A549 (cell line): ENCODE measurements around the gene ENTPD2. TPM values are rescaled to one million over a fixed set of nuclear protein-coding genes. Genes with fewer than 3 reads are reported as not detected.

ENCODE experiments used
- ATAC-seq, 2 experiments: fragments of 200-7000 bp in 1 of 2; fragments of >200 bp in 1 of 2; cut with Nextera tagmentation in 1 of 2; cut with Tn5 transposase in 1 of 2; 3 replicates each; pipeline versions ENCODE4 v1.8.0 to v1.9.1; 2018 to 2020; ENCODE audit warnings: mild to moderate bottlenecking in 1 of 2, moderate library complexity in 1 of 2
- CTCF ChIA-PET: fragments of 300-600 bp; sonication (Branson Sonifier 250); formaldehyde crosslinking; extraction: SDS; loops from one replicate; lab custom pipeline; 2021; ENCODE audit warnings: antibody characterized with exemption, inconsistent platforms; lab: Yijun Ruan, JAX
- POLR2A ChIA-PET: fragments of 350-600 bp; formaldehyde crosslinking; extraction: SDS; loops from one replicate; lab custom pipeline; 2021; ENCODE audit warnings: antibody characterized with exemption, inconsistent platforms; lab: Yijun Ruan, JAX
- DNase-seq, 2 experiments: peaks; one replicate each; pipeline versions ENCODE4 v3.0.0 to v3.0.0-alpha.2; 2011 to 2016; ENCODE audit warnings: low read depth in 1 of 2, low spot score in 1 of 2
- FAIRE-seq: peaks from 2 replicates; lab custom pipeline; 2011; peaks lifted over from hg19 to GRCh38; lab: Jason Lieb, UNC
- H3K27ac ChIP-seq, 2 experiments: fragments of >200 bp; sonication (Bioruptor Twin); formaldehyde crosslinking; 3 replicates each; pipeline ENCODE4 v1.5.1; 2016 to 2017
- H3K4me1 ChIP-seq: fragments of >200 bp; sonication (Bioruptor Twin); formaldehyde crosslinking; 3 replicates; pipeline ENCODE4 v1.6.1; 2016
- H3K4me2 ChIP-seq: fragments of >200 bp; sonication (Bioruptor Twin); formaldehyde crosslinking; 3 replicates; pipeline ENCODE4 v1.6.1; 2016
- H3K4me3 ChIP-seq: fragments of >200 bp; sonication (Bioruptor Twin); formaldehyde crosslinking; 3 replicates; pipeline ENCODE4 v1.5.1; 2016
- H3K9me3 ChIP-seq: fragments of >200 bp; sonication (Bioruptor Twin); formaldehyde crosslinking; 3 replicates; pipeline ENCODE4 v1.6.1; 2016
- BHLHE40 ChIP-seq: IDR thresholded peaks from 2 replicates; pipeline ENCODE4 v1.6.1; 2012; ENCODE audit warnings: low read depth, low read length, inconsistent platforms
- CEBPB ChIP-seq, 2 experiments: fragments of >200 bp in 1 of 2; sonication (Bioruptor Twin) in 1 of 2; formaldehyde crosslinking in 1 of 2; IDR thresholded peaks; 2 replicates each; pipeline ENCODE4 v1.6.1; 2012 to 2016
- CHD2 ChIP-seq: fragments of 150-350 bp; IDR thresholded peaks from 2 replicates; pipeline ENCODE4 v1.6.1; 2014; ENCODE audit warnings: low read length; ENCODE audit not compliant: partially characterized antibody
- CHD4 ChIP-seq: fragments of 200-600 bp; sonication (generic); IDR thresholded peaks from 2 replicates; pipeline ENCODE4 v1.6.1; 2016; ENCODE audit warnings: antibody characterized with exemption, mild to moderate bottlenecking, borderline replicate concordance
- EHMT2 ChIP-seq: fragments of 200-600 bp; sonication (generic); IDR thresholded peaks from 2 replicates; pipeline ENCODE4 v1.6.1; 2016; ENCODE audit warnings: antibody characterized with exemption, low read depth, mild to moderate bottlenecking, moderate library complexity
- EP300 ChIP-seq, 2 experiments: fragments of >200 bp; sonication (Bioruptor Twin); formaldehyde crosslinking; IDR thresholded peaks; 2 replicates in 1 of 2; 3 replicates in 1 of 2; pipeline ENCODE4 v1.6.1; 2016 to 2017
- FOSB ChIP-seq: fragments of 250-450 bp; sonication (Bioruptor Pico); IDR thresholded peaks from 2 replicates; pipeline ENCODE4 v1.5.0; 2020; ENCODE audit warnings: mild to moderate bottlenecking, moderate library complexity
- FOSL2 ChIP-seq, 2 experiments: fragments of 450-650 bp in 1 of 2; fragments of >200 bp in 1 of 2; sonication (Bioruptor Twin) in 1 of 2; formaldehyde crosslinking; IDR thresholded peaks; 2 replicates each; pipeline versions ENCODE4 v1.5.0 to v1.6.1; 2016 to 2020; ENCODE audit warnings: mild to moderate bottlenecking in 1 of 2, moderate library complexity in 1 of 2
- GATA3 ChIP-seq: IDR thresholded peaks from 2 replicates; pipeline ENCODE4 v1.6.1; 2012; ENCODE audit warnings: borderline replicate concordance
- KDM1A ChIP-seq: fragments of 200-600 bp; sonication (generic); IDR thresholded peaks from 2 replicates; pipeline ENCODE4 v1.6.1; 2016; ENCODE audit warnings: low read depth, mild to moderate bottlenecking
- MAFK ChIP-seq: fragments of 450-650 bp; IDR thresholded peaks from 2 replicates; pipeline ENCODE4 v1.6.1; 2014; ENCODE audit not compliant: partially characterized antibody
- MYC ChIP-seq: IDR thresholded peaks from 2 replicates; pipeline ENCODE4 v1.6.1; 2012; ENCODE audit warnings: mild to moderate bottlenecking, inconsistent platforms, low read length, improper control_type of control experiment, borderline replicate concordance
- NFE2L2 ChIP-seq: fragments of 150-350 bp; conservative IDR thresholded peaks from 2 replicates; pipeline ENCODE4 v1.6.1; 2014; ENCODE audit warnings: low read length
- NPAS2 ChIP-seq: fragments of 250-450 bp; sonication (Bioruptor Pico); IDR thresholded peaks from 2 replicates; pipeline ENCODE4 v1.8.0; 2022; ENCODE audit warnings: mild to moderate bottlenecking, moderate library complexity, borderline replicate concordance
- POLR2A ChIP-seq: IDR thresholded peaks from 2 replicates; pipeline ENCODE4 v1.6.1; 2012; ENCODE audit warnings: mild to moderate bottlenecking, low read length
- POLR2AphosphoS2 ChIP-seq: conservative IDR thresholded peaks from 2 replicates; pipeline ENCODE4 v1.6.1; 2012; ENCODE audit warnings: low read length, improper control_type of control experiment, inconsistent platforms
- RAD21 ChIP-seq, 2 experiments: fragments of >200 bp in 1 of 2; sonication (Bioruptor Twin) in 1 of 2; formaldehyde crosslinking in 1 of 2; IDR thresholded peaks in 1 of 2; conservative IDR thresholded peaks in 1 of 2; 2 replicates in 1 of 2; 3 replicates in 1 of 2; pipeline ENCODE4 v1.6.1; 2012 to 2018; ENCODE audit warnings: inconsistent platforms in 1 of 2
- RARB ChIP-seq: fragments of 250-450 bp; sonication (Bioruptor Pico); IDR thresholded peaks from 2 replicates; pipeline ENCODE4 v1.8.0; 2021; ENCODE audit warnings: mild to moderate bottlenecking, moderate library complexity
- ZFP36 ChIP-seq: fragments of 450-650 bp; IDR thresholded peaks from 2 replicates; pipeline ENCODE4 v1.6.1; 2014; ENCODE audit warnings: borderline replicate concordance; ENCODE audit not compliant: partially characterized antibody
- WGBS: methylation state at CpG from one replicate; pipeline ENCODE4 v1.1.6; 2017; ENCODE audit errors: missing lambda C conversion rate; 5-methylcytosine and 5-hydroxymethylcytosine counted together
- polyA plus RNA-seq, 4 experiments: library from polyadenylated mRNA; depleted of rRNA in 3 of 4; stranded (reverse); fragments of >200 nt; fragmentation: RNase III in 1 of 4; extraction: RNeasy Plus Mini Kit Qiagen cat#74134 plus additional on column Dnase treatment in 1 of 4; gene quantifications; 2 replicates in 3 of 4; 3 replicates in 1 of 4; pipeline ENCODE4 v1.2.3, GENCODE V29; 2011 to 2017
- TF ChIP-seq, protein P1 (sequence below): fragments of 250-450 bp; sonication (Bioruptor Pico); IDR thresholded peaks from 2 replicates; pipeline ENCODE4 v1.5.0; 2020; ENCODE audit warnings: low read depth, mild to moderate bottlenecking, moderate library complexity
- TF ChIP-seq, protein P2 (sequence below): fragments of >200 bp; sonication (Bioruptor Twin); formaldehyde crosslinking; IDR thresholded peaks from 3 replicates; pipeline ENCODE4 v1.5.1; 2016
- TF ChIP-seq, protein P3 (sequence below): IDR thresholded peaks from 2 replicates; pipeline ENCODE4 v1.6.1; 2012; ENCODE audit warnings: low read depth, borderline replicate concordance
- TF ChIP-seq, protein P4 (sequence below): IDR thresholded peaks from 2 replicates; pipeline ENCODE4 v1.6.1; 2012

ENTPD2 gene
- polyA plus RNA-seq, 2 of the 4 experiments (the other 2 are of a cell fraction), result 0.75 to 1.2 TPM

DNA sequence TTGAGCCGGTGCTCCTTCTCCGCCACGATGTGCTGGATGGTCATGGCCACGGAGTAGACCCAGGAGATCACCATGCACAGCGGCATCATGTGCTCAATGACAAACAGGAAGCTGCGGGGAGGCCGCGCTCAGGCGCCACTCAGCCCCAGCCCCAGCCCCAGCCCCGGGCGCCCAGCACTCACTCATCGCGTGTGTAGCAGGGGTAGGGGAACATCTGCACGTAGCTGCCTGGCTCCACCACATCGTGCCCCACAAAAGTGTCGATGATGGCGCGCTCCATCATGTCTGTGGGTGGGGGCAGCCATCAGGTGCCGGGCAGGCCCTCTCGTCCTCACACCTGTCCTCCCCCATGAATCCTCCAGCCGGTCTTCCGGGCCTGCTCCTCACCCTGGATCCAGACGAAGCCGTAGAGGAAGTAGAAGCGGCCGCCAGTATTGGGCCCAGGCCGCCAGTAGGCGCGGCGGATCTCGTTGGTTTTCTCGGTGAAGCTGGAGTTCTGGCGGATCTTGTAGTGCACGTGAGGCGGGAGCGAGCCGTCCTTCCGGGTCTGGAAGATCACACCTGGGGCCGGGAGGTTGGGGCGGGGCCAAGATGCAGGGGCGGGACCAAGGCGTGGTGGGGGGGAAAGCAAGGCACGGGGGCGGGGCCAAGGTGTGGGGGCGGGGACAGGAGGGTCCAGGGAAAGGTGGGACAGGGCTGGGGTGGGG lies 35.9 kb downstream of the ENTPD2 start:
- Histone ChIP-seq H3K9me3 (no peaks in the 10 kb centered on the region), H3K4me1 (peaks cover 6% of the 10 kb centered on the region; the same call in 2 of the 3 replicates), H3K27ac (no peak overlapping the region), H3K4me3 (no peak overlapping the region), H3K4me2 (no peak overlapping the region)
- WGBS, result 95% methylated on average over 35 of the region's 45 CpGs
- TF ChIP-seq EHMT2 (no peak), POLR2AphosphoS2 (no peak), CEBPB (IDR thresholded peaks at IDR 0.05) (no peak), BHLHE40 (no peak), NPAS2 (CRISPR knock-in tag) (no peak), FOSL2 (IDR thresholded peaks at IDR 0.05) (no peak), FOSL2 (CRISPR knock-in tag; IDR thresholded peaks at IDR 0.05) (no peak), POLR2A (no peak), ZFP36 (no peak), CHD4 (no peak), GATA3 (no peak), EP300 (IDR thresholded peaks at IDR 0.05) (no peak)
- TF ChIP-seq, protein P1, sequence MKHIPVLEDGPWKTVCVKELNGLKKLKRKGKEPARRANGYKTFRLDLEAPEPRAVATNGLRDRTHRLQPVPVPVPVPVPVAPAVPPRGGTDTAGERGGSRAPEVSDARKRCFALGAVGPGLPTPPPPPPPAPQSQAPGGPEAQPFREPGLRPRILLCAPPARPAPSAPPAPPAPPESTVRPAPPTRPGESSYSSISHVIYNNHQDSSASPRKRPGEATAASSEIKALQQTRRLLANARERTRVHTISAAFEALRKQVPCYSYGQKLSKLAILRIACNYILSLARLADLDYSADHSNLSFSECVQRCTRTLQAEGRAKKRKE, result no peak
- TF ChIP-seq, protein P2, sequence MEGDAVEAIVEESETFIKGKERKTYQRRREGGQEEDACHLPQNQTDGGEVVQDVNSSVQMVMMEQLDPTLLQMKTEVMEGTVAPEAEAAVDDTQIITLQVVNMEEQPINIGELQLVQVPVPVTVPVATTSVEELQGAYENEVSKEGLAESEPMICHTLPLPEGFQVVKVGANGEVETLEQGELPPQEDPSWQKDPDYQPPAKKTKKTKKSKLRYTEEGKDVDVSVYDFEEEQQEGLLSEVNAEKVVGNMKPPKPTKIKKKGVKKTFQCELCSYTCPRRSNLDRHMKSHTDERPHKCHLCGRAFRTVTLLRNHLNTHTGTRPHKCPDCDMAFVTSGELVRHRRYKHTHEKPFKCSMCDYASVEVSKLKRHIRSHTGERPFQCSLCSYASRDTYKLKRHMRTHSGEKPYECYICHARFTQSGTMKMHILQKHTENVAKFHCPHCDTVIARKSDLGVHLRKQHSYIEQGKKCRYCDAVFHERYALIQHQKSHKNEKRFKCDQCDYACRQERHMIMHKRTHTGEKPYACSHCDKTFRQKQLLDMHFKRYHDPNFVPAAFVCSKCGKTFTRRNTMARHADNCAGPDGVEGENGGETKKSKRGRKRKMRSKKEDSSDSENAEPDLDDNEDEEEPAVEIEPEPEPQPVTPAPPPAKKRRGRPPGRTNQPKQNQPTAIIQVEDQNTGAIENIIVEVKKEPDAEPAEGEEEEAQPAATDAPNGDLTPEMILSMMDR, result no peak
- ChIA-PET CTCF (interaction anchor here (0.7 to 12.9 kb wide), 6 partner anchors 12 to 230 kb away, joined by 3 to 169 read pairs (median 4); partner anchors contain the start of genes ABCA2, AJM1 and FUT7), POLR2A (no interaction called here)
- ATAC-seq, result no peak
- no peak for DNase-seq
- FAIRE-seq, result no peak

DNA sequence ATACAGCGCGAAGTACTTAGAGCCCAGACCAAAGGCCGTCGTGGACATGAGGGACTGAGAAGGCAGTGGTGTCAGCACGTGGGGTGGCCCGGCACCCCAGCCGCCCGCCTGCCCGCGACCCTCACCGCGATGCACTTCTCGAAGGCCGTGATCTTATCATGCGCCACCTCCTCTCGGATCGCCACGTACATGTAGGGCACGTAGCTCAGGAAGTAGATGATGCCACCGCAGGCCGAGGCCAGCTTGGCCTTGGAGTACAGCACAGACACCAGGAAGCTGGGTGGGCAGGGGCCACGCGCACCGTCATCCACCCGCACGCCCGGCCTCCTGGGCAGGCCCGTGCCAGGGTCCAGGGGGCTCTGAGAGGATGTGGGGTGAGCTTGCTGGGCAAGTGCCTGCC lies 36.8 kb downstream of the ENTPD2 start:
- TF ChIP-seq RAD21 (conservative IDR thresholded peaks at IDR 0.05 in 1 of 2, IDR thresholded peaks at IDR 0.05 in 1 of 2) (no peak), MAFK (no peak), CEBPB (IDR thresholded peaks at IDR 0.05) (no peak), POLR2AphosphoS2 (no peak), RARB (CRISPR knock-in tag) (no peak), CHD2 (no peak), MYC (no peak), NPAS2 (CRISPR knock-in tag) (no peak), FOSB (CRISPR knock-in tag) (no peak), KDM1A (no peak), NFE2L2 (no peak)
- TF ChIP-seq, protein P3, sequence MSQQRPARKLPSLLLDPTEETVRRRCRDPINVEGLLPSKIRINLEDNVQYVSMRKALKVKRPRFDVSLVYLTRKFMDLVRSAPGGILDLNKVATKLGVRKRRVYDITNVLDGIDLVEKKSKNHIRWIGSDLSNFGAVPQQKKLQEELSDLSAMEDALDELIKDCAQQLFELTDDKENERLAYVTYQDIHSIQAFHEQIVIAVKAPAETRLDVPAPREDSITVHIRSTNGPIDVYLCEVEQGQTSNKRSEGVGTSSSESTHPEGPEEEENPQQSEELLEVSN, result no peak
- TF ChIP-seq, protein P4, sequence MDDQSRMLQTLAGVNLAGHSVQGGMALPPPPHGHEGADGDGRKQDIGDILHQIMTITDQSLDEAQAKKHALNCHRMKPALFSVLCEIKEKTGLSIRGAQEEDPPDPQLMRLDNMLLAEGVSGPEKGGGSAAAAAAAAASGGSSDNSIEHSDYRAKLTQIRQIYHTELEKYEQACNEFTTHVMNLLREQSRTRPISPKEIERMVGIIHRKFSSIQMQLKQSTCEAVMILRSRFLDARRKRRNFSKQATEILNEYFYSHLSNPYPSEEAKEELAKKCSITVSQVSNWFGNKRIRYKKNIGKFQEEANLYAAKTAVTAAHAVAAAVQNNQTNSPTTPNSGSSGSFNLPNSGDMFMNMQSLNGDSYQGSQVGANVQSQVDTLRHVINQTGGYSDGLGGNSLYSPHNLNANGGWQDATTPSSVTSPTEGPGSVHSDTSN, result no peak
- TF ChIP-seq, protein P2, result no peak
- no peak for DNase-seq
- ChIA-PET POLR2A (no interaction called here), CTCF (interaction anchor here (0.8 to 7.6 kb wide), 5 partner anchors 13 to 51 kb away, joined by 3 to 62 read pairs (median 6); partner anchors contain the start of genes ABCA2, FUT7 and NPDC1)
- no peak for FAIRE-seq
- ATAC-seq, result no peak
- 93% methylated on average over 21 of the region's 28 CpGs for WGBS
- H3K9me3 ChIP-seq, result no peaks in the 10 kb centered on the region
- H3K4me1 ChIP-seq, result no peaks in the 10 kb centered on the region
- H3K27ac ChIP-seq, result no peak overlapping the region
- no peak overlapping the region for H3K4me3 ChIP-seq
- no peak overlapping the region for H3K4me2 ChIP-seq
